Keratinocyte (primary cell): ENCODE results near the gene HOMER2. TPM values are rescaled to one million over a fixed set of nuclear protein-coding genes. Genes with fewer than 3 reads are reported as not detected.

ENCODE experiments used
- DNase-seq: peaks from one replicate; pipeline ENCODE4 v3.0.0-alpha.2; 2011; ENCODE audit warnings: low read depth, missing footprints, low spot score
- FAIRE-seq: peaks from 2 replicates; lab custom pipeline; 2011; peaks lifted over from hg19 to GRCh38; lab: Jason Lieb, UNC
- H2AFZ ChIP-seq: 2 replicates; pipeline ENCODE4 v1.6.0; 2012; ENCODE audit warnings: low read length, control low read depth, inconsistent platforms; ENCODE audit not compliant: control insufficient read depth
- H3K27ac ChIP-seq: 2 replicates; pipeline ENCODE4 v1.5.1; 2011; ENCODE audit warnings: low read length; ENCODE audit not compliant: control insufficient read depth, insufficient read depth
- H3K27me3 ChIP-seq: 3 replicates; pipeline ENCODE4 v1.6.0; 2011; ENCODE audit warnings: low read length; ENCODE audit not compliant: control insufficient read depth, insufficient read depth; ENCODE audit errors: extremely low read depth
- H3K36me3 ChIP-seq, 2 experiments: 2 replicates in 1 of 2; 3 replicates in 1 of 2; pipeline ENCODE4 v1.5.1; 2011; ENCODE audit warnings: low read length in 2 of 2, mild to moderate bottlenecking in 1 of 2; ENCODE audit not compliant: control insufficient read depth in 2 of 2, insufficient read depth in 2 of 2; ENCODE audit errors: extremely low read depth in 1 of 2
- H3K4me1 ChIP-seq: 3 replicates; pipeline ENCODE4 v1.5.1; 2011; ENCODE audit warnings: low read length; ENCODE audit not compliant: control insufficient read depth, insufficient read depth; ENCODE audit errors: extremely low read depth
- H3K4me2 ChIP-seq: 3 replicates; pipeline ENCODE4 v1.6.0; 2011; ENCODE audit warnings: low read depth, low read length; ENCODE audit not compliant: control insufficient read depth, insufficient read depth; ENCODE audit errors: extremely low read depth
- H3K4me3 ChIP-seq, 3 experiments: fragments of 200-600 bp in 1 of 3; sonication (generic) in 1 of 3; 2 replicates in 2 of 3; 3 replicates in 1 of 3; pipeline ENCODE4 v1.5.1; 2011 to 2016; ENCODE audit warnings: low read length in 3 of 3, mild to moderate bottlenecking in 3 of 3, control low read depth in 2 of 3, inconsistent platforms in 1 of 3, low read depth in 1 of 3, mixed read lengths in 1 of 3, mixed run types in 1 of 3, moderate library complexity in 1 of 3; ENCODE audit not compliant: control insufficient read depth in 2 of 3, insufficient read depth in 2 of 3; ENCODE audit errors: extremely low read depth in 1 of 3
- H3K79me2 ChIP-seq: 2 replicates; pipeline ENCODE4 v1.6.0; 2012; ENCODE audit warnings: low read length; ENCODE audit not compliant: control insufficient read depth, insufficient read depth
- H3K9ac ChIP-seq: 3 replicates; pipeline ENCODE4 v1.6.0; 2011; ENCODE audit warnings: low read length; ENCODE audit not compliant: control insufficient read depth, insufficient read depth; ENCODE audit errors: extremely low read depth
- H3K9me1 ChIP-seq: 3 replicates; pipeline ENCODE4 v1.6.0; 2011; ENCODE audit warnings: low read length; ENCODE audit not compliant: control insufficient read depth, insufficient read depth; ENCODE audit errors: extremely low read depth
- H3K9me3 ChIP-seq: 2 replicates; pipeline ENCODE4 v1.5.1; 2012; ENCODE audit warnings: low read depth, low read length; ENCODE audit not compliant: control insufficient read depth
- H4K20me1 ChIP-seq: 3 replicates; pipeline ENCODE4 v1.6.0; 2011; ENCODE audit warnings: low read length; ENCODE audit not compliant: control insufficient read depth, insufficient read depth; ENCODE audit errors: extremely low read depth
- CTCF ChIP-seq, 3 experiments: IDR thresholded peaks in 1 of 3; conservative IDR thresholded peaks in 1 of 3; optimal IDR thresholded peaks in 1 of 3; 2 replicates in 2 of 3; 3 replicates in 1 of 3; pipeline versions ENCODE3 to v1.5.1; 2011; ENCODE audit warnings: low read length in 3 of 3, mild to moderate bottlenecking in 3 of 3, moderate library complexity in 2 of 3, control low read depth in 1 of 3, inconsistent platforms in 1 of 3; ENCODE audit not compliant: insufficient read depth in 2 of 3; ENCODE audit errors: extremely low read depth in 1 of 3
- EZH2 ChIP-seq: IDR thresholded peaks from one replicate; pipeline ENCODE4 v1.6.1; 2012; ENCODE audit warnings: inconsistent platforms, mild to moderate bottlenecking, low read length, moderate library complexity
- dilution Hi-C: fragments of 300-500 bp; cut with MboI; formaldehyde crosslinking; loops from one replicate; pipeline ENCODE4 v1.7.0; 2020; ENCODE audit warnings: low sequenced_read_pairs; ENCODE audit not compliant: extremely low pct_ligation_motif_present
- polyA plus RNA-seq, 5 experiments: library from polyadenylated mRNA; depleted of rRNA in 3 of 5; stranded (reverse) in 3 of 5; stranded (forward) in 1 of 5; unstranded in 1 of 5; fragments of >200 nt; gene quantifications; 1 replicate in 1 of 5; 2 replicates in 3 of 5; 3 replicates in 1 of 5; pipeline versions ENCODE4 v1.2.1 to v1.2.3, GENCODE V29; 2011 to 2012; ENCODE audit warnings: missing spikeins in 2 of 5, low read depth in 1 of 5, low replicate concordance in 1 of 5

The HOMER2 gene
- polyA plus RNA-seq, 1 donor (not counting 4 experiments of a cell fraction or from before 2014, with no cell fraction given): 12.4 TPM

DNA sequence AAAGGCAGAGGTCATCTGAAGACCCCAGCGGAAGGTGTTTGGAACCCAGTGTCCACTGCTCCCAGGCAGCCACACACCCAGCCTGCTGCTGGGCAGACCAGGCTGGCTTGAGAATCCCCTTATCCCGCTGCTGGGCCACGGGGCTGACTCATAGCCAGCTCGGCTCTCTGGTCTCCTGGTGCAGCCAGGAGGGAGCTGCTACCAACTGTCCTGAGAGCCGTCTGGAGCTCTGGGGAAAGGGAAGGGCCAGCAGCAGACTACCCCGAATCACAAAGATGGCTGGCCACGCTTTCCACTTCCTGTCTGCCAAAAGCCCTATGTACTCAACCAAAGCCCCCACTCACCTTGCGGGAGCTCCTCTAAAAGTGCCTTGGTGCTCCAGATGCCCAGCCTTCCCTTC is 104.8 kb downstream of the HOMER2 start:
- no peak overlapping the region for H3K4me2 ChIP-seq
- dilution Hi-C loops: loop anchor here (5.0 kb wide), 1 partner anchor 155 kb away; no protein-coding TSS in a partner anchor
- TF ChIP-seq EZH2 (no peak), CTCF (optimal IDR thresholded peaks at IDR 0.05 in 1 of 3, IDR thresholded peaks at IDR 0.05 in 1 of 3, conservative IDR thresholded peaks at IDR 0.05 in 1 of 3; ENCODE audit: extremely low read depth in 1 of 3, insufficient read depth in 2 of 3, low read length in 3 of 3) (no peak)

DNA sequence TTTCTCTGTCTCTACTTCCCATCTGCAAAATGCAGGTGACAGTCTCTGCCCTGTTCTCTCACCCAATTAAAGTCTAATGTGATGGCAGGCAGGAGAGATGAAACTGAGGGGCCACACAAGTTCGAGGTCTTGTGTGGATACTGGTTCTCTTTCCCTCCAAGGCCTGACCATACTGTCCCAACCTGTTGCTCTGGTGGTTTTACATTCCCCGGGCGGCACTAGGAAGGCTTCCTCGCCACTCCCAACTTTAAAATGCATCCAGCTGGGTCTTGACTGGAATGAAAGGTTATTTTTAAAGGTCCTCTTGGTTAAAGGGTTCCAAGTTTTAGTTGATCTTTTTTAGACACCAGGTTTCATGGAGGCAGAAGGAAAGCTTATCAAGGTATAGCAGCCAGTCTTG is 105.9 kb downstream of the HOMER2 start:
- FAIRE-seq (no peak), DNase-seq (no peak)
- no peaks in the 10 kb centered on the region for H4K20me1 ChIP-seq
- H3K4me2 ChIP-seq: no peak overlapping the region
- H3K36me3 ChIP-seq: no peaks in the 10 kb centered on the region
- no peak overlapping the region for H3K9ac ChIP-seq
- no peak overlapping the region for H2AFZ ChIP-seq
- no peaks in the 10 kb centered on the region for H3K79me2 ChIP-seq
- H3K27ac ChIP-seq: no peak overlapping the region
- no peaks in the 10 kb centered on the region for H3K9me3 ChIP-seq
- no peaks in the 10 kb centered on the region for H3K9me1 ChIP-seq
- dilution Hi-C loops: loop anchor here (5.0 kb wide), 1 partner anchor 156 kb away; no protein-coding TSS in a partner anchor
- TF ChIP-seq EZH2 (no peak), CTCF (optimal IDR thresholded peaks at IDR 0.05 in 1 of 3, IDR thresholded peaks at IDR 0.05 in 1 of 3, conservative IDR thresholded peaks at IDR 0.05 in 1 of 3; ENCODE audit: extremely low read depth in 1 of 3, insufficient read depth in 2 of 3, low read length in 3 of 3) (no peak)
- peaks cover 27% of the 10 kb centered on the region for H3K4me1 ChIP-seq
- H3K4me3 ChIP-seq: no peak overlapping the region
- H3K27me3 ChIP-seq: no peaks in the 10 kb centered on the region

More for the DNA sequence above, 104.8 kb downstream of the HOMER2 start:
- Histone ChIP-seq H3K9me1 (no peaks in the 10 kb centered on the region), H3K27me3 (no peaks in the 10 kb centered on the region), H3K4me1 (peaks cover 27% of the 10 kb centered on the region), H3K27ac (no peak overlapping the region), H3K4me3 (no peak overlapping the region), H2AFZ (no peak overlapping the region), H4K20me1 (no peaks in the 10 kb centered on the region), H3K79me2 (no peaks in the 10 kb centered on the region), H3K36me3 (no peaks in the 10 kb centered on the region), H3K9ac (no peak overlapping the region), H3K9me3 (no peaks in the 10 kb centered on the region)
- FAIRE-seq (no peak), DNase-seq (no peak)
